Fibroblast of lung (primary cell): Measurements from ENCODE around the gene ZCCHC2. TPM values are rescaled to one million over a fixed set of nuclear protein-coding genes. Genes with fewer than 3 reads are reported as not detected.

Experiments
- DNase-seq, 2 donors: peaks; one replicate each; pipeline versions ENCODE4 v3.0.0 to v3.0.0-alpha.2; 2010; ENCODE audit warnings: low read depth in 2 of 2
- H2AFZ ChIP-seq: 2 replicates; pipeline ENCODE4 v1.5.1; 2012; ENCODE audit warnings: low read length, control low read depth, inconsistent platforms
- H3K27ac ChIP-seq: 2 replicates; pipeline ENCODE4 v1.5.1; 2011; ENCODE audit warnings: low read length, control low read depth; ENCODE audit not compliant: insufficient read depth
- H3K27me3 ChIP-seq: 2 replicates; pipeline ENCODE4 v1.5.1; 2011; ENCODE audit warnings: mild to moderate bottlenecking, low read length; ENCODE audit not compliant: control insufficient read depth, insufficient read depth
- H3K36me3 ChIP-seq: 2 replicates; pipeline ENCODE4 v1.5.1; 2011; ENCODE audit warnings: low read length; ENCODE audit not compliant: control insufficient read depth, insufficient read depth
- H3K4me1 ChIP-seq: 2 replicates; pipeline ENCODE4 v1.5.1; 2011; ENCODE audit warnings: low read length; ENCODE audit not compliant: control insufficient read depth, insufficient read depth; ENCODE audit errors: extremely low read depth
- H3K4me2 ChIP-seq: 2 replicates; pipeline ENCODE4 v1.5.1; 2011; ENCODE audit warnings: low read length, control low read depth; ENCODE audit not compliant: insufficient read depth; ENCODE audit errors: extremely low read depth
- H3K4me3 ChIP-seq, 4 experiments: fragments of 200-600 bp in 1 of 4; sonication (generic) in 1 of 4; replicated peaks in 1 of 4; 2 replicates each; pipeline ENCODE4 v1.5.1; 2011 to 2016; ENCODE audit warnings: low read length in 4 of 4, low read depth in 3 of 4, mild to moderate bottlenecking in 3 of 4, control low read depth in 2 of 4, inconsistent platforms in 1 of 4, mixed read lengths in 1 of 4; ENCODE audit not compliant: insufficient read depth in 1 of 4; ENCODE audit errors: control extremely low read depth in 1 of 4
- H3K79me2 ChIP-seq: 2 replicates; pipeline ENCODE4 v1.5.1; 2012; ENCODE audit warnings: mild to moderate bottlenecking, low read length, inconsistent platforms; ENCODE audit not compliant: control insufficient read depth, insufficient read depth
- H3K9ac ChIP-seq: 2 replicates; pipeline ENCODE4 v1.5.1; 2011; ENCODE audit warnings: mild to moderate bottlenecking, low read length, control low read depth; ENCODE audit not compliant: insufficient read depth
- H3K9me3 ChIP-seq: 2 replicates; pipeline ENCODE4 v1.5.1; 2012; ENCODE audit warnings: low read depth, low read length; ENCODE audit not compliant: control insufficient read depth, insufficient read depth
- H4K20me1 ChIP-seq: 2 replicates; pipeline ENCODE4 v1.5.1; 2011; ENCODE audit warnings: low read length; ENCODE audit not compliant: control insufficient read depth, insufficient read depth; ENCODE audit errors: extremely low read depth
- EZH2 ChIP-seq: IDR thresholded peaks from 2 replicates; pipeline ENCODE4 v1.5.1; 2012; ENCODE audit warnings: low read length, control low read depth, mild to moderate bottlenecking; ENCODE audit errors: missing control alignments
- polyA plus RNA-seq, 2 donors: library from polyadenylated mRNA; depleted of rRNA in 1 of 2; stranded (reverse) in 1 of 2; unstranded in 1 of 2; fragments of >200 nt; gene quantifications; 2 replicates each; pipeline ENCODE4 v1.2.1, GENCODE V29; 2011 to 2012; ENCODE audit warnings: missing spikeins in 1 of 2
- total RNA-seq: library from RNA; depleted of rRNA; stranded (reverse); fragments of >200 nt; gene quantifications from 2 replicates; pipeline ENCODE4 v1.2.1, GENCODE V29; 2014
- TF ChIP-seq, protein P1 (sequence below), 2 donors: IDR thresholded peaks in 1 of 2; conservative IDR thresholded peaks in 1 of 2; 1 replicate in 1 of 2; 2 replicates in 1 of 2; pipeline ENCODE4 v1.5.1; 2011 to 2012; ENCODE audit warnings: low read length in 2 of 2, control low read depth in 1 of 2, inconsistent platforms in 1 of 2, low read depth in 1 of 2, mild to moderate bottlenecking in 1 of 2

Gene ZCCHC2
- total and polyA plus RNA-seq, 2 donors (not counting 1 experiment from before 2014, with no cell fraction given): 5.3 to 10.9 TPM

DNA sequence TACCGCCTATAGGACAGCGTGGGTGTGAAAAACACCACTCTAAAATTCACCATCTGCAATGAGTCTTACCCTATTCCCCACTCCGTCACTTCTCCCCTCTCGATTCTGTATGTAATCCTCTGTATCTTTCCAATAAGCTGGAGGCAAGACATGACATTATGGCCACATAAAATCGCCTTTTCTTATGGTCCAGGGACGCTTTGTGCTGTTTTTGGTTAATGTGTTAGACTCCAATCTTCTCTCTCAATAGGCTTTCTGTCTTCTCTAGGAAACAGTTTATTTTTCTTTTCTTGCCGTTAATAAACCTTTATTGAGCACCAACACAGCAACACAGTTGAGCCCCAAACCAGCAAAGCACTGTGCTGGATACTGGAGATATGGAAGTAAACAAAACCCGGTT, 37.9 kb upstream of the ZCCHC2 start:
- TF ChIP-seq EZH2: no peak
- TF ChIP-seq, protein P1, sequence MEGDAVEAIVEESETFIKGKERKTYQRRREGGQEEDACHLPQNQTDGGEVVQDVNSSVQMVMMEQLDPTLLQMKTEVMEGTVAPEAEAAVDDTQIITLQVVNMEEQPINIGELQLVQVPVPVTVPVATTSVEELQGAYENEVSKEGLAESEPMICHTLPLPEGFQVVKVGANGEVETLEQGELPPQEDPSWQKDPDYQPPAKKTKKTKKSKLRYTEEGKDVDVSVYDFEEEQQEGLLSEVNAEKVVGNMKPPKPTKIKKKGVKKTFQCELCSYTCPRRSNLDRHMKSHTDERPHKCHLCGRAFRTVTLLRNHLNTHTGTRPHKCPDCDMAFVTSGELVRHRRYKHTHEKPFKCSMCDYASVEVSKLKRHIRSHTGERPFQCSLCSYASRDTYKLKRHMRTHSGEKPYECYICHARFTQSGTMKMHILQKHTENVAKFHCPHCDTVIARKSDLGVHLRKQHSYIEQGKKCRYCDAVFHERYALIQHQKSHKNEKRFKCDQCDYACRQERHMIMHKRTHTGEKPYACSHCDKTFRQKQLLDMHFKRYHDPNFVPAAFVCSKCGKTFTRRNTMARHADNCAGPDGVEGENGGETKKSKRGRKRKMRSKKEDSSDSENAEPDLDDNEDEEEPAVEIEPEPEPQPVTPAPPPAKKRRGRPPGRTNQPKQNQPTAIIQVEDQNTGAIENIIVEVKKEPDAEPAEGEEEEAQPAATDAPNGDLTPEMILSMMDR (conservative IDR thresholded peaks at IDR 0.05 in 1 of 2, IDR thresholded peaks at IDR 0.05 in 1 of 2; ENCODE audit: low read depth in 1 of 2, low read length in 2 of 2): no peak
- no peak for DNase-seq
- Histone ChIP-seq H3K36me3 (no peaks in the 10 kb centered on the region), H2AFZ (no peak overlapping the region), H3K4me3 (no peak overlapping the region), H3K27ac (no peak overlapping the region), H3K27me3 (no peaks in the 10 kb centered on the region), H3K79me2 (no peaks in the 10 kb centered on the region), H3K9me3 (no peaks in the 10 kb centered on the region), H4K20me1 (no peaks in the 10 kb centered on the region), H3K9ac (no peak overlapping the region), H3K4me2 (no peak overlapping the region), H3K4me1 (no peaks in the 10 kb centered on the region)

- TF ChIP-seq, protein P1 (conservative IDR thresholded peaks at IDR 0.05 in 1 of 2, IDR thresholded peaks at IDR 0.05 in 1 of 2; ENCODE audit: low read depth in 1 of 2, low read length in 2 of 2): no peak
- TF ChIP-seq EZH2: no peak
- H3K27me3 ChIP-seq: no peaks in the 10 kb centered on the region
- H3K9ac ChIP-seq: no peak overlapping the region
- H3K4me3 ChIP-seq: no peak overlapping the region
- DNase-seq: peak; percentile 42 to 87
- no peaks in the 10 kb centered on the region for H3K9me3 ChIP-seq
- no peak overlapping the region for H2AFZ ChIP-seq
- H3K79me2 ChIP-seq: no peaks in the 10 kb centered on the region
- peak overlapping the region; percentile 60 for H3K4me2 ChIP-seq
- no peak overlapping the region for H3K27ac ChIP-seq
- H3K36me3 ChIP-seq: no peaks in the 10 kb centered on the region
- no peaks in the 10 kb centered on the region for H3K4me1 ChIP-seq
- no peaks in the 10 kb centered on the region for H4K20me1 ChIP-seq
Observed at GRCh38 chr18:62485684-62486083, 37.1 kb upstream of the ZCCHC2 start.

- no peak overlapping the region for H3K4me2 ChIP-seq
- no peak overlapping the region for H2AFZ ChIP-seq
- TF ChIP-seq EZH2: no peak
- TF ChIP-seq, protein P1 (conservative IDR thresholded peaks at IDR 0.05 in 1 of 2, IDR thresholded peaks at IDR 0.05 in 1 of 2; ENCODE audit: low read depth in 1 of 2, low read length in 2 of 2): no peak
- H3K9me3 ChIP-seq: no peaks in the 10 kb centered on the region
- no peak overlapping the region for H3K9ac ChIP-seq
- H3K36me3 ChIP-seq: no peaks in the 10 kb centered on the region
- H3K79me2 ChIP-seq: no peaks in the 10 kb centered on the region
- no peak overlapping the region for H3K27ac ChIP-seq
- H3K4me3 ChIP-seq: no peak overlapping the region
- H3K27me3 ChIP-seq: no peaks in the 10 kb centered on the region
- H3K4me1 ChIP-seq: no peaks in the 10 kb centered on the region
- DNase-seq: peak in 1 of 2 donors; percentile 36
- no peaks in the 10 kb centered on the region for H4K20me1 ChIP-seq
Observed at GRCh38 chr18:62486290-62486964, 36.4 kb upstream of the ZCCHC2 start.
